ENCODE results near the gene SMARCA2.

DNA sequence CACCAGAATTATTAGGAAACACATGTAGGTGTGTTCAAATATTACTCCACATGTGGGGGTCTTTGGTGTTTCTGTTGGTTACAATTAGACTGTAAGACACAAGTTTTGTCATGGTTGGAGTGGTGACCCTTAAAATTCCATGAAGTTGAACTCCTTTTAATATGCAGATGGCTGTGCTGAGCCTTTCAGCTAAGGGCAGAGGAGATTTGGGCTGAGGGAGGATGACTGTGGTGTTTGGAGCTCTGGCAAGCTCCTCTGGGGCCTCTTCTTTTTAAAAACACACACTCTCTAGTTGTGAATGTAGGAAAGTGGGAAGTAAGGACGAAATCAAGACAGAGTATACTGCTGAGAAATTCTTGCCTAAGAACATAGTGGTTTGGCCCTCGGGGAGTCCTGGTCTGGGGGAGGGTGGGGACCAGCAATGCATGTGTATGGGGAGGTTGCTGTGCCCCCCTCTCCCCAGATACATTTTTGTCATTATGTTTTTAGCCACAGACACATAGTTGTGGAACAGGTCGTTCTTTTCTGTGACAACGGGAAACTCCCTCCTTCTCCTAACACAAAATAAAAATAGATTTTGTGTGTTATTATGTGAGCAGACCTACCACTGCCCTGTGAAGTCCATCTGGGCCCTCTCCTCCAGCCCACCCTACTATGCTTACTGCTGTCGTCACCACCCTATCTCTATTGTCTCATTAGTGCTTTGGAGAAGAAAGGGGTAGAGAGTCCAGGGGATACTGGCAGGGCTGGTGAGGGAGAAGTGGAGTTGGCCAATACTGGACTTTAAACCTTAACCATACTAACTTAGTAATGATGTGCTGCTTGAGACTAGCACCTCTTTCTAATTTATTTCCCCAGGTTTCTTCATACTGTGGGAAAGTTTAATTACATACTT, 10.0 kb downstream of the SMARCA2 start:
- TF ChIP-seq, protein P1, sequence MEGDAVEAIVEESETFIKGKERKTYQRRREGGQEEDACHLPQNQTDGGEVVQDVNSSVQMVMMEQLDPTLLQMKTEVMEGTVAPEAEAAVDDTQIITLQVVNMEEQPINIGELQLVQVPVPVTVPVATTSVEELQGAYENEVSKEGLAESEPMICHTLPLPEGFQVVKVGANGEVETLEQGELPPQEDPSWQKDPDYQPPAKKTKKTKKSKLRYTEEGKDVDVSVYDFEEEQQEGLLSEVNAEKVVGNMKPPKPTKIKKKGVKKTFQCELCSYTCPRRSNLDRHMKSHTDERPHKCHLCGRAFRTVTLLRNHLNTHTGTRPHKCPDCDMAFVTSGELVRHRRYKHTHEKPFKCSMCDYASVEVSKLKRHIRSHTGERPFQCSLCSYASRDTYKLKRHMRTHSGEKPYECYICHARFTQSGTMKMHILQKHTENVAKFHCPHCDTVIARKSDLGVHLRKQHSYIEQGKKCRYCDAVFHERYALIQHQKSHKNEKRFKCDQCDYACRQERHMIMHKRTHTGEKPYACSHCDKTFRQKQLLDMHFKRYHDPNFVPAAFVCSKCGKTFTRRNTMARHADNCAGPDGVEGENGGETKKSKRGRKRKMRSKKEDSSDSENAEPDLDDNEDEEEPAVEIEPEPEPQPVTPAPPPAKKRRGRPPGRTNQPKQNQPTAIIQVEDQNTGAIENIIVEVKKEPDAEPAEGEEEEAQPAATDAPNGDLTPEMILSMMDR (IDR thresholded peaks at IDR 0.05): no peak
- no peak for TF ChIP-seq POLR2A (IDR thresholded peaks at IDR 0.05)

Data from adrenal gland (tissue), 5 donors.